Stomach (tissue), 9 donors: Measurements from ENCODE around the gene TBX4. TPM values are rescaled to one million over a fixed set of nuclear protein-coding genes. Genes with fewer than 3 reads are reported as not detected.
A peak's percentile ranks its signal among the peaks of the same experiment; 100 is the strongest.

Source experiments
- DNase-seq, 2 donors: peaks; one replicate each; pipeline versions ENCODE4 v3.0.0 to v3.0.0-alpha.2; 2013 to 2019
- H3K27ac ChIP-seq, 5 donors: fragments of 200-600 bp in 4 of 5; sonication (generic) in 4 of 5; one replicate each; pipeline ENCODE4 v1.5.1; 2013 to 2019; ENCODE audit warnings: mild to moderate bottlenecking in 1 of 5, moderate library complexity in 1 of 5
- H3K27me3 ChIP-seq, 3 donors: fragments of 200-600 bp; sonication (generic); one replicate each; pipeline ENCODE4 v1.5.1; 2017 to 2019; ENCODE audit warnings: mixed run types in 1 of 3
- H3K36me3 ChIP-seq, 4 donors: fragments of 200-600 bp; sonication (generic); 1 replicate in 3 of 4; 2 replicates in 1 of 4; pipeline ENCODE4 v1.5.1; 2016 to 2019
- H3K4me1 ChIP-seq, 4 donors: fragments of 200-600 bp; sonication (generic); one replicate each; pipeline ENCODE4 v1.5.1; 2016 to 2019
- H3K4me3 ChIP-seq, 4 donors: fragments of 200-600 bp; sonication (generic) in 3 of 4; one replicate each; pipeline ENCODE4 v1.5.1; 2016 to 2019; ENCODE audit warnings: mild to moderate bottlenecking in 1 of 4
- H3K9me3 ChIP-seq, 4 donors: fragments of 200-600 bp; sonication (generic); one replicate each; pipeline ENCODE4 v1.5.1; 2016 to 2019
- EP300 ChIP-seq: sonication (generic); formaldehyde crosslinking; IDR thresholded peaks from one replicate; pipeline ENCODE4 v1.6.1; 2017; ENCODE audit warnings: antibody characterized with exemption
- POLR2A ChIP-seq, 4 donors: fragments of 450-650 bp; IDR thresholded peaks; one replicate each; pipeline ENCODE4 v1.6.1; 2016; ENCODE audit warnings: antibody characterized with exemption in 4 of 4, control low read depth in 2 of 4, mild to moderate bottlenecking in 1 of 4, moderate library complexity in 1 of 4
- POLR2AphosphoS5 ChIP-seq, 3 donors: sonication (generic); formaldehyde crosslinking; IDR thresholded peaks; one replicate each; pipeline ENCODE4 v1.6.1; 2016; ENCODE audit warnings: antibody characterized with exemption in 3 of 3
- WGBS, 5 donors: extraction: QIAGEN DNeasy Blood & Tissue Kit in 3 of 5; methylation state at CpG; one replicate each; pipeline versions ENCODE4 v1.1.5 to v1.1.7; 2013 to 2018; 5-methylcytosine and 5-hydroxymethylcytosine counted together
- intact Hi-C: fragments of 100-400 bp; cut with DNase I; formaldehyde crosslinking; loops from one replicate; pipeline ENCODE4 v1.15.1; 2023; ENCODE audit warnings: low total_unique reads
- polyA plus RNA-seq, 3 donors: library from polyadenylated mRNA; stranded (reverse); fragments of 200-250 nt; gene quantifications; one replicate each; pipeline ENCODE4 v1.2.3, GENCODE V29; 2013
- total RNA-seq, 5 donors: library from RNA; depleted of rRNA; stranded (reverse); fragments of >200 nt; gene quantifications; one replicate each; pipeline versions ENCODE4 v1.1.0 to v1.2.3, GENCODE V29; 2014 to 2016
- TF ChIP-seq, protein P1 (sequence below), 7 experiments: fragments of 450-650 bp in 4 of 7; fragments of 200-600 bp in 3 of 7; sonication (generic) in 3 of 7; IDR thresholded peaks; one replicate each; pipeline ENCODE4 v1.5.1; 2016 to 2019; ENCODE audit warnings: antibody characterized with exemption in 7 of 7, control low read depth in 2 of 7, mild to moderate bottlenecking in 1 of 7
- donor health status: healthy with polysubstance abuse.
- donor health status: Bipolar disorder and iron deficiency.
- donor health status: healthy.

TBX4 gene
- total and polyA plus RNA-seq, 8 donors, result 0.08 to 0.73 TPM; not detected in 6

DNA sequence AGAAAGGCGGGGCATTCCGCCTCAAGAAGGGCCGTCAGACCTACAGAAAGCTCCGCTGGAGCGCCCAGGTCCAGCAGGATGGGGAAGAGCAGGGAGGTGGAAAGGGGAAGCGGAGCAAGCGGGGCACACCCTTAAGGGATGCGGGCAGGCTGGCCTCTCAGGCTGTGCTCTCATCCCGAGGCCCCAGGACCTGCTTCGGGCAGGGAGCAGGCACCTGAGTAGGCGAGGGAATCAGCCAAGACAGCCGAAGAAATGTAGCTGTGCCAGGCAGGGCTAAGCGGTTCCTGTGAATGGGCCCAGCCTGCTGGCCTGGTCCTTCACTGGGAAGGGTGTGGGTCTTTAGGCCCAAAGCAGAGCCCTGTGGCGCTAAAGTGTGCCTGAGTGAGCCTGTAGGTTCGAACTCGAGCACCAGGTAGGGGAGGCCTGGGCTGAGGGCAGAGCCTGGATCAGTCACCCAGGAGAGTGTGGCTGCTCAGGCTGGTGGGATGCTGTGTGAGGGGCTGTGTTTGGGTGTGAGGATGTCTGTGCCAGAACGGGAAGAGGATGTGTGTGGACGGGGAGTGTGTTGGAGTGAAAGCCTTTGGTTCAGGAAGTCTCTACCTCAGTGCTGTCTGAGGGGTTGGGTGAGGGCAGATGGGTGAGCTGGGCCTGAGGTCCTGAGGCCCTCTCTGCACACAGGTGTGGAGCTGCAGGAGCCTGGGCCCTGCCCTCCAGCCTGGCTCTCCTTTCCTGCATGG lies 3.3 kb downstream of the TBX4 start:
- DNase-seq, result no peak
- intact Hi-C loops, result no loop called here
- peaks cover 61 to 100% (median 95%) of the 10 kb centered on the region in 3 donors for H3K27me3 ChIP-seq
- 37 to 50% (median 48%) methylated on average over 18 of the region's 18 CpGs for WGBS, 5 donors
- TF ChIP-seq POLR2AphosphoS5 (IDR thresholded peaks at IDR 0.05), result no peak
- no peak for TF ChIP-seq EP300
- TF ChIP-seq POLR2A (IDR thresholded peaks at IDR 0.05), result no peak
- TF ChIP-seq, protein P1, sequence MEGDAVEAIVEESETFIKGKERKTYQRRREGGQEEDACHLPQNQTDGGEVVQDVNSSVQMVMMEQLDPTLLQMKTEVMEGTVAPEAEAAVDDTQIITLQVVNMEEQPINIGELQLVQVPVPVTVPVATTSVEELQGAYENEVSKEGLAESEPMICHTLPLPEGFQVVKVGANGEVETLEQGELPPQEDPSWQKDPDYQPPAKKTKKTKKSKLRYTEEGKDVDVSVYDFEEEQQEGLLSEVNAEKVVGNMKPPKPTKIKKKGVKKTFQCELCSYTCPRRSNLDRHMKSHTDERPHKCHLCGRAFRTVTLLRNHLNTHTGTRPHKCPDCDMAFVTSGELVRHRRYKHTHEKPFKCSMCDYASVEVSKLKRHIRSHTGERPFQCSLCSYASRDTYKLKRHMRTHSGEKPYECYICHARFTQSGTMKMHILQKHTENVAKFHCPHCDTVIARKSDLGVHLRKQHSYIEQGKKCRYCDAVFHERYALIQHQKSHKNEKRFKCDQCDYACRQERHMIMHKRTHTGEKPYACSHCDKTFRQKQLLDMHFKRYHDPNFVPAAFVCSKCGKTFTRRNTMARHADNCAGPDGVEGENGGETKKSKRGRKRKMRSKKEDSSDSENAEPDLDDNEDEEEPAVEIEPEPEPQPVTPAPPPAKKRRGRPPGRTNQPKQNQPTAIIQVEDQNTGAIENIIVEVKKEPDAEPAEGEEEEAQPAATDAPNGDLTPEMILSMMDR (IDR thresholded peaks at IDR 0.05), result no peak
- H3K4me3 ChIP-seq, result no peak overlapping the region
- peaks cover 0 to 20% (median 0%) of the 10 kb centered on the region in 4 donors for H3K9me3 ChIP-seq
- peaks cover 34 to 59% (median 44%) of the 10 kb centered on the region in 4 donors for H3K4me1 ChIP-seq
- H3K36me3 ChIP-seq, result no peaks in the 10 kb centered on the region
- H3K27ac ChIP-seq, result no peak overlapping the region

DNA sequence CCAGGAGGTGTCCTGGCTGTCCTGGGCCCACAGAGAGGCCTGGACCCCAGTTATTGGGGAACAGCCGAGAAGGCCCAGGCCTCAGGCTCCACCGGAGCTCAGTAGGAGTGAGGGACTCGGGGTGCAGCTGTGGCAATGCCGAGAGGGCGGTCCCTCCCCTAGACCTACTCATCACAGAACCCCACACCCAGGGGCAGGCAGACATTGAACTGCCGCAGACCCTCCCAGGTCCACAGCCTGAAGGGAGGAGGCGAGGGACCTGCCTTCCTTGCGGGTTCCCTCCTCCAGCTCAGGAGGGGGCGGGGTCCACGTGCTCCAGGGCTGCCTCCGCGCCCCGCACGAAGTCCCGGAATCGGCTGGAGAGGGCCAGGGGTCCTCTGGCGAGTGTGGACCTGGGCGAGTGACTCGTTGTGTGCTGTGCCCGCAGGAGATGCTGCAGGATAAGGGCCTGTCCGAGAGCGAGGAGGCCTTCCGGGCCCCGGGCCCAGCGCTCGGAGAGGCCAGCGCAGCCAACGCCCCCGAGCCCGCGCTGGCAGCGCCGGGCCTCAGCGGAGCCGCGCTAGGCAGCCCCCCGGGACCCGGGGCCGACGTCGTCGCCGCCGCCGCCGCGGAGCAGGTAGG lies 3.9 kb downstream of the TBX4 start:
- H3K27me3 ChIP-seq, result peaks cover 56 to 100% (median 95%) of the 10 kb centered on the region in 3 donors
- no peak for DNase-seq
- intact Hi-C loops, result no loop called here
- no peaks in the 10 kb centered on the region for H3K36me3 ChIP-seq
- peaks cover 34 to 58% (median 46%) of the 10 kb centered on the region in 4 donors for H3K4me1 ChIP-seq
- peaks cover 0 to 20% (median 0%) of the 10 kb centered on the region in 4 donors for H3K9me3 ChIP-seq
- 21 to 50% (median 22%) methylated on average over 14 to 47 of the region's 47 CpGs for WGBS, 5 donors
- no peak overlapping the region for H3K4me3 ChIP-seq
- TF ChIP-seq EP300, result no peak
- TF ChIP-seq, protein P1 (IDR thresholded peaks at IDR 0.05), result no peak
- no peak for TF ChIP-seq POLR2A (IDR thresholded peaks at IDR 0.05)
- TF ChIP-seq POLR2AphosphoS5 (IDR thresholded peaks at IDR 0.05), result no peak
- no peak overlapping the region for H3K27ac ChIP-seq

DNA sequence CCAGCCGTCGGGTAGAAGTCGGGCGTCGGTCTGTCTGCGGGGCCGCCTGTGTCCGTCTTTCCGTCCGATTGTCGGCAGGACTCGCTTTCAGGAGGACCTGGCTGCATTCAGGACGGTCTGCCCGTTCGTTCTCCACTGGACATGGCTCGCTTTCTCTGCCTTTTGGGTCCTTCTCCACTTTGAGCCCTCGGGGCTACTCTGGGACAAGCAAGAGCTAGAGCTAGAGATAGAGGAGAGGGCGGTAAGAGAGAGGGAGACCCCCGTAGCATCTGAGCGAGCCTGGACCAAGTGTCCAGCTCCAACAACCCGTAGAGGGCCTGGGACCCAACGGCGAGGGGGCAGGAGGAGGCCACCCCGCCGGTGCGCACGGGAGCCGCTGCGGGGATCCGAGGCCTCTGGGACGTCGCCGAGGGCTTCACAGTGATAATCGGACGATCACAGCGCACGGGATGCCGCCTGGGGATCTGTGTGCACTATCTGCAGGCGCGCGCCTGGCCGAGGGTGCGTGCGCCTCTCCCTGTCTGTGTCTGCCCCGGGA lies 4.5 kb downstream of the TBX4 start:
- TF ChIP-seq POLR2AphosphoS5 (IDR thresholded peaks at IDR 0.05) (no peak), EP300 (no peak), POLR2A (IDR thresholded peaks at IDR 0.05) (no peak)
- TF ChIP-seq, protein P1 (IDR thresholded peaks at IDR 0.05), result no peak
- H3K27me3 ChIP-seq, result peaks cover 50 to 100% (median 95%) of the 10 kb centered on the region in 3 donors
- WGBS, 5 donors, result 6 to 16% (median 10%) methylated on average over 16 to 45 of the region's 45 CpGs
- H3K36me3 ChIP-seq, result no peaks in the 10 kb centered on the region
- H3K4me1 ChIP-seq, result peaks cover 32 to 56% (median 45%) of the 10 kb centered on the region in 4 donors
- DNase-seq, result no peak
- no peak overlapping the region for H3K27ac ChIP-seq
- H3K9me3 ChIP-seq, result peaks cover 0 to 16% (median 0%) of the 10 kb centered on the region in 4 donors
- H3K4me3 ChIP-seq, result peak overlapping the region in 3 of 4 donors; percentile 28 to 41 (median 34)
- intact Hi-C loops, result no loop called here

DNA sequence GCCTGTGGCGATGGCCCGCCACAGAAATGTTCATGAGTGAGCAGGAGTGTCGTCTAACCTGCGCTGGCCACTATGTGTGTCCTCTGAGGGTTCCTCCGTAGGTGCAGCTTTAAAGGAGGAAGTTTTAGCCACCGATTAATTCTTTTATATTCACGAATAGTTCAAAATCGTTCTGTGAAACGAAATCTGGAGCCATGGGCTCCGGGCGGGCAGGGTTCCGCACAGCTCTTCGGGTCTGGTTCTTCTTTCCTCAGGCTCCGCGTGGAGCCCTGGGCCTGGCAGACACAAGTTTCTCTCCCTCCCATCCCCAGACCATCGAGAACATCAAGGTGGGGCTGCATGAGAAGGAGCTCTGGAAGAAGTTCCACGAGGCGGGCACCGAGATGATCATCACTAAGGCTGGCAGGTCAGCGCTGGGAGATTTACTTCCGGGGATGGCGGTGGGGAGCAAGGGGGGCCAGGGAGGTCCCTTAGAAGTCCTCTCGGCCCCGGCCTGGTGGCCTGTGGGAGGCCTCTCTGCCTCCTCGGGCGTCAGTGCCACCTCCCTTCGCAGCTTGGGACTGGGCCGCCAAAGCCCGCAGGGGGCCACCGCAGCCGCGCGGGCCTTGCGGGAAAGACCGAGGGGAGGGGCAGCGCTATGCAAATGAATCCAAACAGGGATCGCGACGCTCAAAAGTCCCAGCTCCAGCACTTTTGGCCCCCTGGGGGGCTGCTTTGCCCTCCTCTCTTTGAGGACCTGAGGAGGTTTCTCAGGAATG lies 5.2 kb downstream of the TBX4 start:
- 6 to 7% (median 7%) methylated on average over 31 to 39 of the region's 39 CpGs for WGBS, 5 donors
- H3K9me3 ChIP-seq, result peaks cover 0 to 9% (median 0%) of the 10 kb centered on the region in 4 donors
- TF ChIP-seq POLR2AphosphoS5 (IDR thresholded peaks at IDR 0.05) (no peak), POLR2A (IDR thresholded peaks at IDR 0.05) (no peak)
- TF ChIP-seq, protein P1 (IDR thresholded peaks at IDR 0.05), result no peak
- no peak overlapping the region for H3K27ac ChIP-seq
- H3K4me3 ChIP-seq, result peak overlapping the region; percentile 28 to 41 (median 31)
- no peaks in the 10 kb centered on the region for H3K36me3 ChIP-seq
- H3K27me3 ChIP-seq, result peaks cover 45 to 100% (median 95%) of the 10 kb centered on the region in 3 donors
- peaks cover 29 to 56% (median 45%) of the 10 kb centered on the region in 4 donors for H3K4me1 ChIP-seq
- intact Hi-C loops, result no loop called here
- DNase-seq, result no peak
